Inferior parietal cortex (tissue), 1 donor: Measurements from ENCODE around the gene BRSK2.
"Not testable (repeated sequence)": the region's sequence is repeated elsewhere in the genome, so short reads cannot be mapped to it uniquely, and the experiment has no call there.

ENCODE experiments used
- DNase-seq: peaks from one replicate; pipeline ENCODE4 v3.0.0-alpha.2; 2016; ENCODE audit errors: extremely low spot score

BRSK2 gene

DNA sequence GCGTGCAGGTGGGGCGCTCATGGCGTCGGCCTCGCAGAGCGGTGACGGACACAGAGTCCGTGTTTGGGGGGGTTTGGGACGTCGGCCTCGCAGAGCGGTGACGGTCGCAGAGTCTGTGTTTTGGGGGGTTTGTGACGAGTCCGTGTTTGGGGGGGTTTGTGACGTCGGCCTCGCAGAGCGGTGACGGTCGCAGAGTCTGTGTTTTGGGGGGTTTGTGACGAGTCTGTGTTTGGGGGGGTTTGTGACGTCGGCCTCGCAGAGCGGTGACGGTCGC is 20.1 kb downstream of the BRSK2 start:
- not testable (repeated sequence) for DNase-seq

- DNase-seq: no peak
These were observed 20.9 kb downstream of the BRSK2 start for GRCh38 chr11:1410366-1411291.

DNA sequence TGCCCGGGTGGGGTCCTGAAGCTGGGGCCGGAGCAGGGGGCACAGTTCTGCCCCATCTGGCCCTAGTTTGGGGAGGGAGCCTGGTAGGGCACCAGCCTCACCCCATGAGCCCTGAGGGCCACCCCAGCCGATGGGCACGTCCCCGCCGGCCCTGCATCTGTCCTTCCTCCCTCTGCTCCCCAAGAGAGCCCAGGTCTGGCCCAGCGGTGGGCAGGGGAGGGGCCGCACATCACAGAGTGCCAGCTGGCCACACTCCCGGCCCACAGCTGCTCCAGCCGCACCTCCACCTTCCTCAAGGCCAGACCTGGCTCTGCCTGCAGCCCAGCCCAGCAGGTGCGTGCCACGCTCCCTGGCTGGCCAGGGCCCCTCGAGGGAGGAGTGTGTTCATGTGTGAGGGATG is 21.6 kb downstream of the BRSK2 start:
- DNase-seq: no peak

GRCh38 chr11:1411739-1412138 is 22.0 kb downstream of the BRSK2 start:
- DNase-seq: not testable (repeated sequence)

GRCh38 chr11:1412377-1413095 is 22.8 kb downstream of the BRSK2 start:
- DNase-seq: no peak

GRCh38 chr11:1414650-1415049 is 24.9 kb downstream of the BRSK2 start:
- DNase-seq: no peak

DNA sequence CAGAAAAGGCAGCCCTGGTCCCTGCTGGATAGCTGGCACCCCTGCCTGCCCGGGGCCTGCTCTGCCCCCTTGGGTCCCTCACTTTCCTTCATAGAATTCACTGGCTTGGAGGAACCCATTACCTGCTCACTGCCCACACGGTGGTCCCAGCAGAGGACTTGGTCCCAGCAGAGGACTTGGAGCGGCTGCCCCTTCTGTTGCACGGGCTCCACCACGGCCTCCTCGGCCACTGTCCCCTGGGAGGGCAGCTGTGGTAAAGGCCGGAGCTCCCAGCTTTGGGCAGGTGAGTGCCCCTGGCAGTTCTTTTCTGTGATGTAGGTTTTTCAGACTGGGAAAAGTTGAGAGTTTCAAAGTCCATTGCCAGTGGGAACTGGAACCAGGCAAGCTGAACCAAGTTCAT is 25.9 kb downstream of the BRSK2 start:
- DNase-seq: no peak

- DNase-seq: not testable (repeated sequence)
These were observed 28.6 kb downstream of the BRSK2 start for GRCh38 chr11:1418192-1418795.

- DNase-seq: no peak
These were observed 30.1 kb downstream of the BRSK2 start for GRCh38 chr11:1419811-1420210.

DNA sequence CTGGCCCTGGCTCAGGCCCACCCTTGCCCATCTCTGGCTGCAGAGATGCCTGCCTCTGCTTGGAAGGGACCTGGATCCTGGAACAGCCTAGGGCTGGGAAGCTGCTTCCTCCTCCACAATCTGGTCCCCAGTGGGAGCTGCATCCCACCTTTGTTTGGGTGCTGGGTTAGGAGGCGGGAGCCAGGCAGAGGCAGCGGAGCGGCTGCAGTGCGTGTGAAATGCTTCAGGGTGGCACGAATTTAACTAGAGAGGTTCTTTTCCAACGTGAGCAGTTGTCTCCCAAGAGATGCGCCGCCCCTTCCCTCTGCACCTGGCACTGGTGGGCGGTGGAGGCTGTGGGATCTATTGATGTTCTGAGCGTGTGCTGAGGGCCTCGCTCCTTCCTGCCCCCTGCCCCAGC is 31.6 kb downstream of the BRSK2 start:
- DNase-seq: no peak

DNA sequence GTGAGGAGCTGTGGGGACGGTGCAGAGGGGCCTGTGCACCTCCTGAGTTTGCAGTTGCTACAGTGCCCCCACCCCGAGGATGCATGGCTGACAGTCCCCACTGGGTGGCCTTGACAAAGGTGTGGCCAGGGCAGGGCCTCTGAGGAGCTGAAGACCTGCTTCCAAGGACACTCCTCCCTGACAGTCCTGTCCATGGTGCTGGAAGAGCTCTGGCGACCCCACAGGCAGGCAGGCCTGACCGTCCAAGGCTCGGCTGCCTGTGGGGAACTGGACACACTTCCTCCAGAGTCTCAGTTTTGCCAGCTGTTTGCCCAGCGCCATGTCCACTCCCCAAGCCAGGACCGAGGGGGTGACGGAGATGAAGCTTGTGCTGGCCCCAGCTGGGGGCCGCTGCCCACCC is 32.7 kb downstream of the BRSK2 start:
- no peak for DNase-seq

DNA sequence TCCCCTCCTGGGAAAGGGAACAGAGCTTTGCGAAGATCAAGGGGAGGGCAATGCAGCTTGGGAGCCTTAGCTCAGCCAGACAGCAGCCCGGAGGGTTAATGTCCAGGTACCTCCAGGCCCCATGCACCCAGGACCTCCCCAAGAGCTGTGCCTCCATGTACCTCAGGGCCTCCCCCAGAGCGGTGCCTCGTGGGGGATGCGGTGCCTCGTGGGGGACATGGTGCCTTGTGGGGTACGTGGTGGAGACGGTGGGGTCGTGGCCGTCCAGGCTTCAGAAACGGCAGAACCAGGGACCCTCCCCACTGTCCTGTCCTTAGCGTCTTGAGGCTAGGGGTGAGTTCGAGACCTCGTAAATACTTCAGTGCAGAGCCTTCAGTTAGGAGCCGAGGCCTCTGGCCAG is 33.2 kb downstream of the BRSK2 start:
- DNase-seq: no peak

- DNase-seq: not testable (repeated sequence)
These were observed 33.7 kb downstream of the BRSK2 start for GRCh38 chr11:1423406-1423805.

DNA sequence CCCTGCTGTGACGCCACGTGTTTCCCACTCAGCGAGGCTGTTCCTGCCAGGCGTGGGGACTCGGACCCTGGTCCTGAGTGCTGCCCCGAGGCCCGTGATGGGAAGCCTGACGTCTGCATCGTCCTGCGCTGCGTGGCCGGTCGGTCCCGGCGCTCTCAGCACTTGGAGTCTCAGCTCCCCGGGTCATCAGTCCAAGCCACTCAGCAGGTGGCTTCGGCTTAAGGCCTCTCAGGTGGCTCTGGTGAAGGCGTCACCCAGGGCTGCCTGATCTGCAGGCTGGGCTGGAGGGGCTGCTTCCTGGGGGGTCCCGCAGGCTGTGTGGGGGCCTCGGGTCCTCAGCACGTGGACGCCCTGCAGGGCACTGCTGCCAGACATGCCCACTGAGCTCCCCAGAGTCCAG is 35.3 kb downstream of the BRSK2 start:
- no peak for DNase-seq

DNA sequence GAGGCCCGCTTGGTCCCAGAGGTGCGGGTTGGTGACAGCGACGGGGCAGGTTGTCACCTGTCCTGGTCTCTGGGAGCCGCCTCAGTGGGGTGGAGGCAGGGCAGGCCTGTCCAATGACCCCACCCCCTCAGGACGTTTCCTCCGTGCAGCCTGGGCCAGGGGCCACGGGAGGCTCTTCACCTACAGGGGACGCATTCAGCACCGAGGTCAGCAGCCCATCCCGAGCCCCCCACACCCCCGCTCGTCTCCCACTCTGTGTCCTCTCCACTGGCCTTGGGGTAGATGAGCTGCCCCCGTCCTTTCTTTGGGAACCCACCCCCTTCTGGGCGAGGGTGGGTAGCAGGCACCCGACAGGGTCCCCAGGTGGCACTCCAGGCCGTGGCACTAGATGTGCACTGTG is 35.7 kb downstream of the BRSK2 start:
- no peak for DNase-seq

- no peak for DNase-seq
These were observed 39.1 kb downstream of the BRSK2 start for GRCh38 chr11:1428762-1429316.

- DNase-seq: no peak
These were observed 43.8 kb downstream of the BRSK2 start for GRCh38 chr11:1433568-1433967.

- no peak for DNase-seq
These were observed 44.4 kb downstream of the BRSK2 start for GRCh38 chr11:1433977-1434640.

DNA sequence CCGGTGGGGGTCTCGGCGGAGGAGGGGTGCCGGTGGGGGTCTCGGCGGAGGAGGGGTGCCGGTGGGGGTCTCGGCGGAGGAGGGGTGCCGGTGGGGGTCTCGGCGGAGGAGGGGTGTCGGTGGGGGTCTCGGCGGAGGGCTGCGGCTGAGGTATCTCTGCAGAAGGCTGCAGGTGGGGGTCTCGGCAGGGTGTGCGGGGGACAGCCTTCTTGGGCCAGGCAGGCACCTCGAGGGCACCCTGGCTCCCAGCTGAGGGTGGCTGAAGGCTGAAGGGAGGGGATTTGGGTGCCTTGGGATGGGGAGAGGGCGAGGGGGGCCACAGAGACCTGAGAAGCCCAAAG is 45.7 kb downstream of the BRSK2 start:
- not testable (repeated sequence) for DNase-seq

DNA sequence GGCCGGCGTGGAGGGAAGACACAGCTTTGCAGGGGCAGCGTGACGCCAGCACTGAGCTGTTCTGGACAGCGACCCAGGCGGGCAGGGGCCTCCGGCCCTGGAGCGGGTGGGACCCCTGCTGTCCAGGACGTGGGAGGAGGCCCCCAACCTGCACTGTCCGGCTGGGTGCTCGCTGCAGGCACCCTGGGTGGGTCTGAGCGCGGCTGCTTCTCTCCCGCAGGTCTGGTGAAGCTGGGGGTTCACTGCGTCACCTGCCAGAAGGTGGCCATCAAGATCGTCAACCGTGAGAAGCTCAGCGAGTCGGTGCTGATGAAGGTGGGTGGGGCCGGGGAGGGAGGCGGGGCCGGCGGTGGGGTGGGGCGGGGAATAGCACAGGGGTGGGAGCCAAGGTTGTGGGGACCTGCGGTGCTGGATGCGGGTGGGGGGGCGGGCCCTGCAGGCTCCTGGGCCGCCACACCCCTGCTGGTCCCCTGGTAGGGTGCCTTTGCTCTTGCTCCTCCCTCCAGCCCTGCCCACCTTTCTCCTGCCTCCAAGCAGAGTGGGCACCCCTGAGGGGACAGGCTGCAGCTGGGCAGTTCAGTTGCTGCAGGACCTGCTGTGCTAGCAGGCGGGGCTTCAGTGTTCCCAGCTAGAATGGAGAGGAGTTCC is 46.2 kb downstream of the BRSK2 start:
- DNase-seq: no peak

- DNase-seq: no peak
These were observed 46.8 kb downstream of the BRSK2 start for GRCh38 chr11:1436468-1437039.
